ENCODE measurements around the gene SLC25A43.

DNA sequence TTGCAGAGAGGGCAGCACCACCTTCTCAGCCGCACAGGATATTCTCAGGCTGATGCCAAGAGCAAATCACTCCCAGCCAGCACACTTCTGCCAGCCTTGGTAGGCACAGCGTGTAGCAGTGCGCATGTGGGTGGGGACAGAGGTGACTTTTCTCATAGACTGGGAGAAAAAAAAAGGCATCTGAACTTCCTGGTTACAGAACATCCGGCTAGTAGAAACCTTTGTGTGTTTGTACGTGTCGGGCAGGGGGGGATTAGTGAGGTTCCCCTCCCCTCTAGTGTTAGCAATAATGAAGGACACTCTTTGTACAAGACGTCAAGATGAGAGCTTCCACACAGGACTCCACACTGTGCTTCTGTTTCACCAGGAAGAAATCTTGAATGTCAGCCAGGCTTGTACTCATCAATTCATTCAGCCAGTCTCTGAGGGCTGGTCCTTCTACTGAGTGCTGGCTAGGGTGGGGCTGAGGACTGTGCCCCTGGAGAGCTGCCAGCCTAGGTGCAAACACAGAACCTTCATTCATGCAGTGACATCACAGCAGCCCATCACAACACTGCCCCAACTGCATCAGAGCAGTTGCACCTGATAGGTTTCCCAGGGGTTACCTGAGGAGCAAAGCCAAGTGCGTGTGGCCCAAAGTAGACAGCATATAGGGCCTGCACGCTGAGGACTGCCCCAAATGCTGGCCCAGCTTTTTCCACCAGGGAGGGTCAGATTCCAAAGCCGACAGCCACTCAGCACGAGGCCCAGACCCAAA is 103.8 kb downstream of the SLC25A43 start:
- TF ChIP-seq TAF1 (IDR thresholded peaks at IDR 0.05; ENCODE audit: low read depth, low read length) = no peak
- no peak for TF ChIP-seq POLR2A (IDR thresholded peaks at IDR 0.05; ENCODE audit: low read depth, low read length)
- no peak for TF ChIP-seq POLR2AphosphoS5 (IDR thresholded peaks at IDR 0.05; ENCODE audit: low read depth, low read length)
- no peak for TF ChIP-seq POU2F2 (IDR thresholded peaks at IDR 0.05; ENCODE audit: low read depth, low read length)
- no peak for TF ChIP-seq SPI1 (IDR thresholded peaks at IDR 0.05; ENCODE audit: low read depth, low read length)
- TF ChIP-seq PAX5 (IDR thresholded peaks at IDR 0.05; ENCODE audit: insufficient read depth, low read length, severe bottlenecking) = no peak
